Peyer's patch (tissue), 4 donors: ENCODE results near the gene ENTPD6. TPM values are rescaled to one million over a fixed set of nuclear protein-coding genes. Genes with fewer than 3 reads are reported as not detected.
A peak's percentile ranks its signal among the peaks of the same experiment; 100 is the strongest.

ENCODE experiments used
- DNase-seq, 3 donors: peaks; one replicate each; pipeline ENCODE4 v3.0.0-alpha.2; 2017 to 2019
- H3K27ac ChIP-seq, 4 donors: fragments of 200-600 bp; sonication (generic); one replicate each; pipeline ENCODE4 v1.5.1; 2016 to 2019
- H3K27me3 ChIP-seq, 2 donors: fragments of 200-600 bp; sonication (generic); one replicate each; pipeline ENCODE4 v1.5.1; 2019
- H3K36me3 ChIP-seq, 3 donors: fragments of 200-600 bp; sonication (generic); one replicate each; pipeline ENCODE4 v1.5.1; 2016 to 2019
- H3K4me1 ChIP-seq, 4 donors: fragments of 200-600 bp; sonication (generic); one replicate each; pipeline ENCODE4 v1.5.1; 2016 to 2019
- H3K4me3 ChIP-seq, 4 donors: fragments of 200-600 bp; sonication (generic); 1 replicate in 3 of 4; 2 replicates in 1 of 4; pipeline ENCODE4 v1.5.1; 2016 to 2019; ENCODE audit warnings: mild to moderate bottlenecking in 1 of 4
- H3K9me3 ChIP-seq, 4 donors: fragments of 200-600 bp; sonication (generic); one replicate each; pipeline ENCODE4 v1.5.1; 2016 to 2019; ENCODE audit warnings: mild to moderate bottlenecking in 1 of 4
- POLR2A ChIP-seq, 2 donors: fragments of 450-650 bp; IDR thresholded peaks; one replicate each; pipeline ENCODE4 v1.5.1; 2017; ENCODE audit warnings: antibody characterized with exemption in 2 of 2, mild to moderate bottlenecking in 2 of 2, moderate library complexity in 2 of 2
- total RNA-seq, 4 donors: library from RNA; depleted of rRNA; stranded (reverse); fragments of >200 nt; gene quantifications; one replicate each; pipeline ENCODE4 v1.1.0, GENCODE V29; 2016
- TF ChIP-seq, protein P1 (sequence below), 6 experiments: fragments of 450-650 bp in 4 of 6; fragments of 200-600 bp in 2 of 6; sonication (generic) in 1 of 6; IDR thresholded peaks; one replicate each; pipeline ENCODE4 v1.5.1; 2017 to 2019; ENCODE audit warnings: antibody characterized with exemption in 6 of 6, mild to moderate bottlenecking in 3 of 6, moderate library complexity in 1 of 6

Gene ENTPD6
- 100 to 1,000 TPM; 122 to 248 (median 213) TPM for total RNA-seq

DNA sequence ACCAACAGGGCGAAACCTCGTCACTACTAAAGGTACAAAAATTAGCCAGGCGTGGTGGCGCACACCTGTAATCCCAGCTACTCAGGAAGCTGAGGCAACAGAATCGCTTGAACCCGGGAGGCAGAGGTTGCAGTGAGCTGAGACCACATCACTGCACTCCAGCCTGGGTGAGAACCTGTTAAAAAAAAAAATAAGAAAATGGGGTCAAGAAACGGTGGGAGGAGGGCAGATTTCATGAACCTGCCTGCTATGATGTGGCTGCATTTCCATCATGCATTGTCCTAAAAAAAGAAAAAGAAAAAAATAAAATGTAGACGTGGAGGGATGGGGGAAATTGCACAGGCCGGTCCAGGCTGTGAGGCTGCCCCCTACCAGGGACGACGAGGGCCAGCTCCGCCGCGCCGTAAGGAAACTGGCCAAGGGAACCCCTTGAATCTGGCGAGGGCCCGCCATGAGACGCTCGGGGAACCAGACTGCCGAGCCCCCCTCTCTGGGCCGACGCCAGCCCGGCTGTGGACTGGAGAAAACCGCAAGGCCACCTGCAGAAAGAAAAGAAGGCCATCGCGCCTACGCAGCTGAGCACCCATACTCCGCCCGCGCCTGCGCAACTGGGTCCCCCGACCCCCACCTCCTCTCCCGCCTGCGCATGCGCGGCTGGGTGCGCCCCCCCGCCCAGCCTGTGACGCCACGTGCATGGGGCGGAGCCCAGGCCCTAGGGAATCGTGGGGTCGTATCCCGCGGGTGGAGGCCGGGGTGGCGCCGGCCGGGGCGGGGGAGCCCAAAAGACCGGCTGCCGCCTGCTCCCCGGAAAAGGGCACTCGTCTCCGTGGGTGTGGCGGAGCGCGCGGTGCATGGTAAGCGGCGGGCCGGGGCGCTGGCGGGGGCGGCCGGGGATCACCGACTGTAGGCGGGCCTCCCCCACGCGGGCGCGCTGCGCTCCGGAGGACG, at the start of gene ENTPD6:
Gene ENTPD6 (plus strand): TSS at position 699 of the 948 bp plus-strand sequence. CDS start 10,825 bp downstream, outside the sequence.
- Histone ChIP-seq H3K27ac (peak within 1 kb of the TSS; percentile 81 to 92 (median 84)), H3K27me3 (no peaks in the 10 kb centered on the region), H3K4me3 (peak within 1 kb of the TSS; percentile 83 to 97 (median 92)), H3K36me3 (no peaks in the 10 kb centered on the region), H3K9me3 (no peaks in the 10 kb centered on the region), H3K4me1 (peaks cover 0 to 30% (median 11%) of the 10 kb centered on the region in 4 donors)
- TF ChIP-seq POLR2A (IDR thresholded peaks at IDR 0.05) = peak; percentile 68 to 77
- TF ChIP-seq, protein P1, sequence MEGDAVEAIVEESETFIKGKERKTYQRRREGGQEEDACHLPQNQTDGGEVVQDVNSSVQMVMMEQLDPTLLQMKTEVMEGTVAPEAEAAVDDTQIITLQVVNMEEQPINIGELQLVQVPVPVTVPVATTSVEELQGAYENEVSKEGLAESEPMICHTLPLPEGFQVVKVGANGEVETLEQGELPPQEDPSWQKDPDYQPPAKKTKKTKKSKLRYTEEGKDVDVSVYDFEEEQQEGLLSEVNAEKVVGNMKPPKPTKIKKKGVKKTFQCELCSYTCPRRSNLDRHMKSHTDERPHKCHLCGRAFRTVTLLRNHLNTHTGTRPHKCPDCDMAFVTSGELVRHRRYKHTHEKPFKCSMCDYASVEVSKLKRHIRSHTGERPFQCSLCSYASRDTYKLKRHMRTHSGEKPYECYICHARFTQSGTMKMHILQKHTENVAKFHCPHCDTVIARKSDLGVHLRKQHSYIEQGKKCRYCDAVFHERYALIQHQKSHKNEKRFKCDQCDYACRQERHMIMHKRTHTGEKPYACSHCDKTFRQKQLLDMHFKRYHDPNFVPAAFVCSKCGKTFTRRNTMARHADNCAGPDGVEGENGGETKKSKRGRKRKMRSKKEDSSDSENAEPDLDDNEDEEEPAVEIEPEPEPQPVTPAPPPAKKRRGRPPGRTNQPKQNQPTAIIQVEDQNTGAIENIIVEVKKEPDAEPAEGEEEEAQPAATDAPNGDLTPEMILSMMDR (IDR thresholded peaks at IDR 0.05) = peak in 2 of 6 experiments; percentile 12 to 20
- DNase-seq = peak; percentile 90 to 96 (median 96)

DNA sequence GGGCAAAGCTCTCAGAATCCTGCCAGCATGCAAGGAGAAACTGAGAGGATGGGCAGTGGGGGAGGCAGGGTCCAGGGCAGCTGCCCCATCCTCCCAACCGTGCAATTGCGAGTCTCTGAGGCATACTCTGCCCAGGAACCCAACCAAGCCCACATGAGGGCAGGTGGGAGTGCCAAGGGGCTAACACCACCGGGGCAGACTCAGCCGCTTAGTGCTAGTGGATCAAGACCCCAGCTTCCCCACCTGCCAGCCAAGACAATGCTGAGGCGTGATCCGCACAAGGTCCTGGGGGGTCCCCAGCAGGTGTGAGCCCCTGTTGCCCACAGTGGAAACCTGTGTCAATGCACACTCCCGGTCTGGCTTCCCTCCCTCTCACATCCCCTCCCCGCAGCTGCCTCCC, 48.5 kb upstream of the ENTPD6 start:
- no peaks in the 10 kb centered on the region for H3K9me3 ChIP-seq
- no peak for DNase-seq
- TF ChIP-seq, protein P1 (IDR thresholded peaks at IDR 0.05) = no peak
- TF ChIP-seq POLR2A (IDR thresholded peaks at IDR 0.05) = no peak
- no peaks in the 10 kb centered on the region for H3K36me3 ChIP-seq
- no peak overlapping the region for H3K4me3 ChIP-seq
- no peak overlapping the region for H3K27ac ChIP-seq
- no peaks in the 10 kb centered on the region for H3K27me3 ChIP-seq
- H3K4me1 ChIP-seq = peaks cover 0 to 12% (median 0%) of the 10 kb centered on the region in 4 donors

DNA sequence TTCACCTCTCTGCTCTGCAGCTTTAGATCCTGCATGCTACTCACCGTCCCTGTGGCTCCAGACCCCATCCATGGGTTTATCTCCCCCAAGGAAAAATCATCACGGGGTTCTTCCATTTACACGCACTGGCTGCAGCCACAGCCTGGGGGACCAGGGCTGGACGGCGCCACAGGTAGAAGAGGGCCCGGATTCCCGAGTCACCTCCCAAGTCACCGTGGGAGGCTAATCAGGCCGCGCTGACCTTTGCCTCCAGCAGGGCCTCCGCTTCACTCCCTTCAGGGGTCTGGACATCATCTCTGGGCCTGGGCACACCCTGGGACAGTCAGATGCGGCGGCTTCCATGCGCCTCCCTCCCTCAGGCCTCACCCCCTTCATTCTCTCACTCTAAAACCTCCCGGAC, 47.8 kb upstream of the ENTPD6 start:
- H3K36me3 ChIP-seq = no peaks in the 10 kb centered on the region
- no peaks in the 10 kb centered on the region for H3K9me3 ChIP-seq
- H3K27me3 ChIP-seq = no peaks in the 10 kb centered on the region
- H3K4me3 ChIP-seq = no peak overlapping the region
- H3K27ac ChIP-seq = no peak overlapping the region
- peaks cover 0 to 12% (median 0%) of the 10 kb centered on the region in 4 donors for H3K4me1 ChIP-seq
- TF ChIP-seq, protein P1 (IDR thresholded peaks at IDR 0.05) = no peak
- TF ChIP-seq POLR2A (IDR thresholded peaks at IDR 0.05) = no peak
- DNase-seq = no peak

DNA sequence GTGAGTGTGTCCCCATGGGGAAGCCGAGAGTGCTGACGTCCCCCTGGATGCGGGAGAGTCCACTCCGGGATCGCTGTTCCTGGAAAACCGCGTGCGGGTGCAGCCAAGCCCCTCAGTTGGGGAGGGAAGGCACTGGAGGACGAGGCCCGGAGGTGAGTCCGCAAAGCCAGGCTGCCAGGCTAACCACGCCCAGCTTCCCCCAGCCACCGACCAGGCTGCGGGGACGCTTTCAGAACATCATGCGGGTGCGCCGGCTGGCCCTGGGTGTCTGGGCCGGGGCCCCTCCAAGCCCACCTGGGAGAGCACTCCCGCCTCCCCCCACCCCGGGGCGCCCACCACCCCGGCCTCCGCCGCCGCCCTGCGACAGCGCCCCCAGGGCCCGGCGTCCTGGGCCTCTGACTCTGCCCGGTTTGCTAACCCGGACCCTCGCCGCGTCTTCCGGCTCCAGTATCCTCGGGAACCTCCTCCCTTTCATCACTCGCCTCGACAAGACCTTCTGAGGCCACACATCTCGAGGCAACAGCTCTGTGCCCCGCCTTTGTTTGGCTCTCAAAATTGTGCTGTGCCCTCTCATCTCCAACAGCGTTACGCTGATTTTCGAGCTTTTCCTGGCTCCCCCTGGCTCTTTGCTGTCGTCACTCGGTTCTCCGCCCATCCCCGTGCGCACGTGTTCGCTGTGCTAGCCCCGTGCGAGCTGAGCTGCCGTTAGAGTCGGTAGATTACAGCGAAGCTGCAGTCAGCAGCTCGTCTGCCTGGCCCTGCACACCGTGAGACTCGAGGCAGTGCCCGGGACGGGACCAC, 47.1 kb upstream of the ENTPD6 start:
- Histone ChIP-seq H3K36me3 (no peaks in the 10 kb centered on the region), H3K9me3 (no peaks in the 10 kb centered on the region), H3K4me1 (peaks cover 0 to 12% (median 0%) of the 10 kb centered on the region in 4 donors), H3K27ac (no peak overlapping the region), H3K27me3 (no peaks in the 10 kb centered on the region), H3K4me3 (peak overlapping the region; percentile 11 to 43 (median 40))
- peak in 2 of 3 donors; percentile 18 to 62 for DNase-seq
- TF ChIP-seq, protein P1 (IDR thresholded peaks at IDR 0.05) = no peak
- TF ChIP-seq POLR2A (IDR thresholded peaks at IDR 0.05) = no peak

DNA sequence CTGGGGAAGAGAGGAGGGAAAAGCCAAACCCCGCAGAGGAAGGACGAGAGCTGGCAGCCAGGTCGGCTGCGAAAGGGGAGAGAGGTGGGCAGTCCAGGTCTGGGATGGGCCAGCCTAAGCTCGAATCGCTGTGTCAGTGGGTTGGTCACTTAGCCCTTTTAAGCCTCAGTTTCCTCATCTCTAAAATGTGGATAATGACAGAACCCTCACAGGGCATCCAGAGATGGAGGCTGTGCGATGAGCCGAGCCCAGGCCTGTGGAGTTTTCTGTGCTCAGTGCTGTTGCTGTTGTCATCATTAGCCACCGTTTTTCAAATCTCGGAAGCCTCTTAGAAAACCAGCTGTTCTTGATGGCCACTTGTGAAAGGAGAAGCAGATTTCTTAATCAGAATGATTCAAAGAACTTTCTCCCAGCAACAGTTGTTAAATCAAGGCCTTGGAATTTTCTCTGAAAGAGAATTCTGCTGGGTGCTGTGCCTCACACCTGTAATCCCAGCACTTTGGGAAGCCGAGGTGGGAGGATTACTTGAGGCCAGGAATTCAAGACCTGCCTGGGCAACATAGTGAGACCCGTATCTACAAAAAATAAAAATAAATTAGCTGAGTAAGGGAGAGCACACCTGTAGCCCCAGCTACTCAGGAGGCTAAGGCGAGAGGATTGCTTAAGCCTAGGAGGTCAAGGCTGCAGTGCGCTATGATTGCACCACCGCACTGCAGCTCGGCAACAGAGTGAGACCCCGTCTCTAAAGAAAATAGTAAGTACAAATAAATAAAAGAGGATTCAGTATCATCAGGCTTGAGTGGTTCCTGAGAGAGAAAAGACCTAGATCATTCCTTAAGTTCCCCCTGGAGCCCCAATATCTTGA, 46.3 kb upstream of the ENTPD6 start:
- no peak overlapping the region for H3K27ac ChIP-seq
- no peak for DNase-seq
- no peaks in the 10 kb centered on the region for H3K27me3 ChIP-seq
- H3K4me1 ChIP-seq = peaks cover 0 to 12% (median 0%) of the 10 kb centered on the region in 4 donors
- H3K36me3 ChIP-seq = no peaks in the 10 kb centered on the region
- TF ChIP-seq, protein P1 (IDR thresholded peaks at IDR 0.05) = no peak
- TF ChIP-seq POLR2A (IDR thresholded peaks at IDR 0.05) = no peak
- no peaks in the 10 kb centered on the region for H3K9me3 ChIP-seq
- peak overlapping the region in 2 of 4 donors; percentile 38 to 43 for H3K4me3 ChIP-seq
